Thyroid gland (tissue), 4 donors: ENCODE results near the gene NECAB2.

Experiments
- CTCF ChIP-seq, 6 experiments: fragments of 200-600 bp in 3 of 6; fragments of 450-650 bp in 3 of 6; sonication (generic) in 3 of 6; IDR thresholded peaks; one replicate each; pipeline ENCODE4 v1.5.1; 2016 to 2019; ENCODE audit warnings: antibody characterized with exemption in 6 of 6, mild to moderate bottlenecking in 2 of 6, inconsistent platforms in 1 of 6, moderate library complexity in 1 of 6
- POLR2A ChIP-seq, 2 donors: fragments of 450-650 bp; IDR thresholded peaks; one replicate each; pipeline ENCODE4 v1.6.1; 2017; ENCODE audit warnings: antibody characterized with exemption in 2 of 2, mild to moderate bottlenecking in 2 of 2, moderate library complexity in 1 of 2

- no peak for TF ChIP-seq CTCF (IDR thresholded peaks at IDR 0.05)
- TF ChIP-seq POLR2A (IDR thresholded peaks at IDR 0.05) = no peak
Observed at GRCh38 chr16:83946781-83947566, 21.1 kb upstream of the NECAB2 start.
